ENCODE results near the gene EHD2. TPM values are rescaled to one million over a fixed set of nuclear protein-coding genes. Genes with fewer than 3 reads are reported as not detected.

The EHD2 gene
- polyA plus RNA-seq, 1 donor from 2014 or later, result not detected

- no peak overlapping the region for H3K9ac ChIP-seq (ENCODE audit: low read length)
- TF ChIP-seq TAF1 (IDR thresholded peaks at IDR 0.05; ENCODE audit: low read depth) (no peak), REST (IDR thresholded peaks at IDR 0.05; ENCODE audit: borderline replicate concordance) (no peak), CTCF (IDR thresholded peaks at IDR 0.05; ENCODE audit: poor library complexity, severe bottlenecking) (peak; percentile 34), SMC3 (conservative IDR thresholded peaks at IDR 0.05; ENCODE audit: poor library complexity) (no peak)
- no peak overlapping the region for H3K27ac ChIP-seq (ENCODE audit: low read length)
- H3F3A ChIP-seq (ENCODE audit: insufficient read depth, low read length, poor library complexity, severe bottlenecking), result no peaks in the 10 kb centered on the region
- H3K4me3 ChIP-seq (ENCODE audit: low read length), result no peak overlapping the region
- no peaks in the 10 kb centered on the region for H3K79me2 ChIP-seq (replicated peaks; ENCODE audit: insufficient read depth, low read length)
- no peaks in the 10 kb centered on the region for H3K27me3 ChIP-seq (ENCODE audit: insufficient read depth, low read depth, low read length)
- no peak overlapping the region for H3K4me2 ChIP-seq (ENCODE audit: low read length)
- no peaks in the 10 kb centered on the region for H3K9me2 ChIP-seq (ENCODE audit: insufficient read depth, low read length)
- H2AFZ ChIP-seq (ENCODE audit: low read depth, low read length), result no peak overlapping the region
- no peaks in the 10 kb centered on the region for H3K36me3 ChIP-seq (ENCODE audit: insufficient read depth, low read length)
- H3K9me3 ChIP-seq (ENCODE audit: low read length), result no peaks in the 10 kb centered on the region
- H4K20me1 ChIP-seq (ENCODE audit: insufficient read depth), result no peaks in the 10 kb centered on the region
Measured at GRCh38 chr19:47790398-47790814, 77.2 kb downstream of the EHD2 start.

- Histone ChIP-seq H2AFZ (ENCODE audit: low read depth, low read length) (no peak overlapping the region), H3K27ac (ENCODE audit: low read length) (no peak overlapping the region), H3K9me2 (ENCODE audit: insufficient read depth, low read length) (no peaks in the 10 kb centered on the region), H3F3A (ENCODE audit: insufficient read depth, low read length, poor library complexity, severe bottlenecking) (no peaks in the 10 kb centered on the region), H3K4me3 (ENCODE audit: low read length) (no peak overlapping the region), H3K9ac (ENCODE audit: low read length) (no peak overlapping the region), H3K9me3 (ENCODE audit: low read length) (no peaks in the 10 kb centered on the region), H3K36me3 (ENCODE audit: insufficient read depth, low read length) (no peaks in the 10 kb centered on the region), H3K79me2 (replicated peaks; ENCODE audit: insufficient read depth, low read length) (no peaks in the 10 kb centered on the region), H3K27me3 (ENCODE audit: insufficient read depth, low read depth, low read length) (no peaks in the 10 kb centered on the region), H3K4me2 (ENCODE audit: low read length) (no peak overlapping the region), H4K20me1 (ENCODE audit: insufficient read depth) (no peaks in the 10 kb centered on the region)
- no peak for TF ChIP-seq EP300 (conservative IDR thresholded peaks at IDR 0.05; ENCODE audit: poor library complexity, severe bottlenecking)
- no peak for TF ChIP-seq SMC3 (conservative IDR thresholded peaks at IDR 0.05; ENCODE audit: poor library complexity)
- TF ChIP-seq MXI1 (conservative IDR thresholded peaks at IDR 0.05; ENCODE audit: poor library complexity, severe bottlenecking), result no peak
- no peak for TF ChIP-seq CTCF (IDR thresholded peaks at IDR 0.05; ENCODE audit: poor library complexity, severe bottlenecking)
- TF ChIP-seq EZH2 (IDR thresholded peaks at IDR 0.05; ENCODE audit: borderline replicate concordance, insufficient read depth, low read length, poor library complexity, severe bottlenecking), result no peak
- no peak for TF ChIP-seq REST (IDR thresholded peaks at IDR 0.05; ENCODE audit: borderline replicate concordance)
- TF ChIP-seq TAF1 (IDR thresholded peaks at IDR 0.05; ENCODE audit: low read depth), result no peak
Measured at GRCh38 chr19:47792616-47793015, 79.4 kb downstream of the EHD2 start.

All from neural cell (in vitro differentiated cells).